Measurements from ENCODE around the gene GAB2.

DNA sequence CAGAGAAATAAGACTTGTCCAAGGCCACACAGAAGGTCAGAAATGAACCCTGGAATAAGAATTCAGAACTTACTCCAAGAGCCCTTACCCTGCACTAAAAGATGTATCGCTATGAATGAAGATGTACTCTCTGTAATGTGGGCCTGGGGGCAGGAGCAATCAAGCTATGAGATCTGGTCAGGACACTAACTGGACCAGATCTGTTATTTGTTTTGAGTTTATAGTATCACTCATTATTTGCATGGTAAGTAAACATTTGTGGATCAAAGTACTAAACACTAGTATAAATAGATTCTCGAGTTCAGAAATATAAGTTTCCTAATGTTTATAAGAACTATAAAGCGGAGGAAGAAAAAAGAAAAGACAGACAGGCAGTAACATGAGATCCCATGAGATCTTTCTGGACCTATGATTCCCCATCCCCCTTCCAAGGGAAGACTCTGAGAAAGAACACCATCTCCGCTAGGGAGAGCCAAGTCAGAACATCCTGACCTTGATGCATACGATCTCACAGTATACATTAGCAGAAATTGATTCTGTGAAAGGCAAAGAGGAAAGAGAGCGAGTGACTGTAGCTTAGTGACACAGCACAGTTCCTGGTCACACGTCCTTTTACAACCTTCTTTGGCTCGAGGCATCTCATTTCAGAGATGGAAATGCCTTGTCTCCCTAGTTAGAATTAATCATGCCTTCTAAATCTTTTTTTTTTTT lies 157.7 kb downstream of the GAB2 start:
- TF ChIP-seq CTCF (IDR thresholded peaks at IDR 0.05) (no peak), POLR2A (IDR thresholded peaks at IDR 0.05) (no peak)
